Measurements from ENCODE around the gene PPP5C. TPM values are rescaled to one million over a fixed set of nuclear protein-coding genes. Genes with fewer than 3 reads are reported as not detected.

PPP5C gene
- total RNA-seq, 1 experiment from 2014 or later, result 79.9 TPM

DNA sequence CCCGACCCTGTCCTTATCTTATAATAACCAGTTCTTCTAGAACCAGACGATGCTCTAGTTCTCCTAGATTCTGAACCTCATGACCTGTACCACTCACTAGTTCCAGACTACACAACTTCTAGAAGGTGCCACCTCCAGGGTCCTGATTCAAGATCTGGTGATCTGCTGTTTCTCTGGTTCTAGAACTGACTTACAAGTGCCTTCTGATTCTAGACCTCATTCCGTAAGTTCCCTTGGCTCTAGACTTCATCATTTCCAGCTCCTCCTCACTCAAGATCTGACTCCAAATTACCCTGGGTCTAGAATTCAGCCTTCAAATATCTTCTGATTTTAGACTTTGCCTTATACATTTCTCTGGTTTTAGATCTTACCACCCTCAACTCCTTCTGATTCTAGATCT lies 5.0 kb upstream of the PPP5C start:
- no peak for TF ChIP-seq EZH2 (IDR thresholded peaks at IDR 0.05; ENCODE audit: low read length, unreplicated experiment)
- no peak for TF ChIP-seq EZH2phosphoT487 (IDR thresholded peaks at IDR 0.05; ENCODE audit: borderline replicate concordance, low read length)
- TF ChIP-seq CTCF (conservative IDR thresholded peaks at IDR 0.05; ENCODE audit: low read depth, low read length), result no peak
- Histone ChIP-seq H3K4me2 (ENCODE audit: low read length) (no peak overlapping the region), H3K36me3 (ENCODE audit: low read depth, low read length) (no peaks in the 10 kb centered on the region), H3K9ac (ENCODE audit: low read length) (no peak overlapping the region), H3K9me2 (replicated peaks; ENCODE audit: low read length) (no peaks in the 10 kb centered on the region), H4K20me1 (ENCODE audit: low read length) (no peaks in the 10 kb centered on the region), H3K4me1 (ENCODE audit: insufficient read depth, low read length) (peaks cover 4% of the 10 kb centered on the region; the same call in 1 of the 2 replicates), H3K79me2 (ENCODE audit: low read length) (peaks cover under 1% of the 10 kb centered on the region; the same call in 1 of the 2 replicates), H2AFZ (ENCODE audit: low read length) (no peak overlapping the region), H3K9me3 (ENCODE audit: low read length) (no peaks in the 10 kb centered on the region), H3K27ac (ENCODE audit: low read length) (no peak overlapping the region), H3F3A (ENCODE audit: low read length, unreplicated experiment) (no peaks in the 10 kb centered on the region), H3K4me3 (ENCODE audit: low read length) (no peak overlapping the region), H3K27me3 (ENCODE audit: low read length) (no peaks in the 10 kb centered on the region)
- ChIA-PET CTCF (interaction anchor here (0.5 kb wide), 1 partner anchor 77 kb away, joined by 3 read pairs; no protein-coding TSS in a partner anchor), POLR2A (ENCODE audit: unreplicated experiment) (no interaction called here)
- intact Hi-C loops (cut with micrococcal nuclease), result no loop called here
- DNase-seq (no peak), ATAC-seq (no peak)
- no TSS peak for BruUV-seq (replicated peaks)

DNA sequence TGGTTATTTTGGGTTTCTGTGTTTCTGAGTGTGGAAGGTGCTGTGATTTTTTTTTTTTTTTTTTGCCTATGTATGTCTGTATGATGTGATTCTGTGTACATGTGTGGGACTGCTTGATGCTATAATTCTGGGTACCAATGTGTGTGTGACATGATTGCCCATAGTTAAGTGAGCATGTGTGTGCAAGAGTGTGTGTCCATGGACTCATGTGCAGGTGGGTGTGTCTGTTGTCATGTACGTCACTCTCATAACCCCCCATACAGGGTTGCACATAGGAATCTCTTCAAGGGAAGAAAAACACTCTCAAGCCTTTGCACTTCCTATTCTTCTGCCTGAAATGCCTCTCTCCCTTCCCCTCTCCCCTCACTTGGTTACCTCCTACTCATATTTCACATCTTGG lies 2.5 kb upstream of the PPP5C start:
- Histone ChIP-seq H3K9ac (ENCODE audit: low read length) (no peak overlapping the region), H3F3A (ENCODE audit: low read length, unreplicated experiment) (no peaks in the 10 kb centered on the region), H2AFZ (ENCODE audit: low read length) (no peak overlapping the region), H3K9me3 (ENCODE audit: low read length) (no peaks in the 10 kb centered on the region), H3K4me1 (ENCODE audit: insufficient read depth, low read length) (peaks cover 5% of the 10 kb centered on the region; the same call in 1 of the 2 replicates), H3K27me3 (ENCODE audit: low read length) (no peaks in the 10 kb centered on the region), H3K79me2 (ENCODE audit: low read length) (peaks cover 24% of the 10 kb centered on the region), H4K20me1 (ENCODE audit: low read length) (no peaks in the 10 kb centered on the region), H3K36me3 (ENCODE audit: low read depth, low read length) (peaks cover 2% of the 10 kb centered on the region; the same call in 1 of the 2 replicates), H3K4me2 (ENCODE audit: low read length) (no peak overlapping the region), H3K9me2 (replicated peaks; ENCODE audit: low read length) (no peaks in the 10 kb centered on the region), H3K27ac (ENCODE audit: low read length) (no peak overlapping the region), H3K4me3 (ENCODE audit: low read length) (no peak overlapping the region)
- no peak for ATAC-seq
- CTCF ChIA-PET, result no interaction called here
- DNase-seq, result no peak
- POLR2A ChIA-PET (ENCODE audit: unreplicated experiment), result no interaction called here
- TF ChIP-seq EZH2 (IDR thresholded peaks at IDR 0.05; ENCODE audit: low read length, unreplicated experiment), result no peak
- TF ChIP-seq CTCF (conservative IDR thresholded peaks at IDR 0.05; ENCODE audit: low read depth, low read length), result no peak
- TF ChIP-seq EZH2phosphoT487 (IDR thresholded peaks at IDR 0.05; ENCODE audit: borderline replicate concordance, low read length), result no peak
- intact Hi-C loops (cut with micrococcal nuclease), result no loop called here
- BruUV-seq (replicated peaks), result no TSS peak

- Histone ChIP-seq H3K36me3 (ENCODE audit: low read depth, low read length) (peaks cover 2% of the 10 kb centered on the region; the same call in 1 of the 2 replicates), H3K79me2 (ENCODE audit: low read length) (peaks cover 31% of the 10 kb centered on the region), H2AFZ (ENCODE audit: low read length) (no peak overlapping the region), H4K20me1 (ENCODE audit: low read length) (no peaks in the 10 kb centered on the region), H3K27ac (ENCODE audit: low read length) (no peak overlapping the region), H3K4me1 (ENCODE audit: insufficient read depth, low read length) (peaks cover 8% of the 10 kb centered on the region; the same call in 1 of the 2 replicates), H3K9me3 (ENCODE audit: low read length) (no peaks in the 10 kb centered on the region), H3K4me2 (ENCODE audit: low read length) (no peak overlapping the region), H3K4me3 (ENCODE audit: low read length) (no peak overlapping the region), H3F3A (ENCODE audit: low read length, unreplicated experiment) (no peaks in the 10 kb centered on the region), H3K9ac (ENCODE audit: low read length) (no peak overlapping the region), H3K9me2 (replicated peaks; ENCODE audit: low read length) (no peaks in the 10 kb centered on the region), H3K27me3 (ENCODE audit: low read length) (no peaks in the 10 kb centered on the region)
- intact Hi-C loops (cut with micrococcal nuclease), result no loop called here
- DNase-seq, result no peak
- no TSS peak for BruUV-seq (replicated peaks)
- no peak for TF ChIP-seq EZH2phosphoT487 (IDR thresholded peaks at IDR 0.05; ENCODE audit: borderline replicate concordance, low read length)
- ATAC-seq, result no peak
- CTCF ChIA-PET, result no interaction called here
- POLR2A ChIA-PET (ENCODE audit: unreplicated experiment), result no interaction called here
Measured at GRCh38 chr19:46345157-46345556, 1.7 kb upstream of the PPP5C start.

Data from PC-3 (cell line).